Measurements from ENCODE around the gene TPGS1. TPM values are rescaled to one million over a fixed set of nuclear protein-coding genes. Genes with fewer than 3 reads are reported as not detected.

TPGS1 gene
- total and polyA plus RNA-seq, 5 experiments from 2014 or later = 31.5 to 43.3 (median 33.0) TPM

DNA sequence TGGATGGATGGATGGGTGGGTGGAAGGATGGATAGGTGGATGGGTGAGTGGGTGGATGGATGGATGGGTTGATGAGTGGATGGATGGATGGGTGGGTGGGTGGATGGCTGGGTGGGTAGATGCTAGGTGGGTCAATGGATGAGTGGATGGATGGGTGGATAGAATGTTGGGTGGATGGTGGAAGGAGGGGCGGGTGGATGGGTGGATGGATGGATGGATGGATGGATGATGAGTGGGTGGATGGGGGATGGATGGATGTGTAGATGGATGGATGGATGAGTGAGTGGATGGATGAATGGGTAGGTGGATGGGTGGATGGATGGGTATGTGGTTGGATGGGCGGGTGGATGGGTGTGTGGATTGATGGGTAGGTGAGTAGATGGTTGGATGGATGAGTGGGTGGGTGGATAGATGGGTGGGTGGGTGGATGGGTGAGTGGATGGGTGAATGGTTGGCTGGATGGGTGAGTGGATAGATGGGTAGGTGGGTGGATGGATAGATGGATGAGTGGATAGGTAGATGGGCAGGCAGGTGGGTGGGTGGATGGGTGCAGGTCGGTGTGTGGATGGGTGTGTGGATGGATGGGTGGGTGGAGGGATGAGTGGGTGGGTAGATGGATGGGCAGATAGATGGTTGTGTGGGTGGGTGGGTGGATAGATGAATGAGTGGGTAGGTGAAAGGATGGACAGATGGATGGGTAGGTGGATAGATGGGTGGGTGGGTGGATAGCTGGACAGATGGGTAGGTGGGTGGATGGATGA, 42.1 kb upstream of the TPGS1 start:
- DNase-seq (no peak), ATAC-seq (no peak)
- Mint-ChIP-seq H3K4me3 (no peak overlapping the region), H3K27ac (no peak overlapping the region), H3K4me1 (peaks cover 0 to 6% (median 2%) of the 10 kb centered on the region in 4 donors), H3K9me3 (peaks cover 0 to 4% (median 0%) of the 10 kb centered on the region in 9 donors), H3K27me3 (peaks cover 0 to 16% (median 4%) of the 10 kb centered on the region in 5 donors), H3K36me3 (peaks cover 0 to 2% (median 0%) of the 10 kb centered on the region in 3 donors)
- POLR2A ChIA-PET = no interaction called here

- H3K4me1 Mint-ChIP-seq = no peaks in the 10 kb centered on the region
- peaks cover 0 to 4% (median 0%) of the 10 kb centered on the region in 9 donors for H3K9me3 Mint-ChIP-seq
- H3K36me3 Mint-ChIP-seq = no peaks in the 10 kb centered on the region
- no peak for ATAC-seq
- POLR2A ChIA-PET = no interaction called here
- H3K27me3 Mint-ChIP-seq = peaks cover 0 to 11% (median 4%) of the 10 kb centered on the region in 5 donors
- no peak for DNase-seq
- H3K4me3 Mint-ChIP-seq = no peak overlapping the region
- no peak overlapping the region for H3K27ac Mint-ChIP-seq
Measured at GRCh38 chr19:467554-467953, 39.7 kb upstream of the TPGS1 start.

- ATAC-seq (no peak), DNase-seq (no peak)
- POLR2A ChIA-PET = no interaction called here
- Mint-ChIP-seq H3K4me3 (no peak overlapping the region), H3K9me3 (peaks cover 0 to 4% (median 0%) of the 10 kb centered on the region in 9 donors), H3K27ac (no peak overlapping the region), H3K4me1 (no peaks in the 10 kb centered on the region), H3K27me3 (peaks cover 0 to 8% (median 0%) of the 10 kb centered on the region in 5 donors), H3K36me3 (no peaks in the 10 kb centered on the region)
Measured at GRCh38 chr19:468587-469256, 38.6 kb upstream of the TPGS1 start.

DNA sequence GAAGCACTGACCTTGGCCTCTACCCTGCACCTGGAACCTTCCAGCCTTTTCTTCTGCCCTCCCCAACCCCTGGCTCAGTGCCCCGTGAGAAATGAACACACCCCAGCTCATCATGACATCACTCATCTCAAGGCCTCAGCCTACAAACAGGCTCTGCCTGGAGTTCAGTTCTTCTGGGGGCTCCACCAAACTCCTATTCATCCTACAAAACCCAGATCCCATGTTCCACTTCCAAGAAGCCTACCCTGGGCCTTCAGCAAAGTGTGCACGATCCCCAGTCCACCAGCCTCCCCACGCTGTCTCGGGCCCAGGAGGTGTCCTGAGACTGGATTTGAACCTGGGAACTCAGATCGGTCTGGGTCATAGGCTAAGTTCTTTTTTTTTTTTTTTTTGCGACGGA, 37.5 kb upstream of the TPGS1 start:
- Mint-ChIP-seq H3K36me3 (no peaks in the 10 kb centered on the region), H3K27ac (peak overlapping the region in 1 of 10 donors; percentile 82), H3K9me3 (peaks cover 0 to 4% (median 0%) of the 10 kb centered on the region in 9 donors), H3K27me3 (peaks cover 0 to 8% (median 3%) of the 10 kb centered on the region in 5 donors), H3K4me3 (no peak overlapping the region), H3K4me1 (no peaks in the 10 kb centered on the region)
- POLR2A ChIA-PET = no interaction called here
- ATAC-seq = no peak
- DNase-seq = no peak

GRCh38 chr19:470701-471100, 36.6 kb upstream of the TPGS1 start:
- peaks cover 0 to 17% (median 6%) of the 10 kb centered on the region in 5 donors for H3K27me3 Mint-ChIP-seq
- DNase-seq (no peak), ATAC-seq (no peak)
- no peaks in the 10 kb centered on the region for H3K36me3 Mint-ChIP-seq
- POLR2A ChIA-PET = no interaction called here
- no peaks in the 10 kb centered on the region for H3K4me1 Mint-ChIP-seq
- no peaks in the 10 kb centered on the region for H3K9me3 Mint-ChIP-seq
- no peak overlapping the region for H3K4me3 Mint-ChIP-seq
- H3K27ac Mint-ChIP-seq = no peak overlapping the region

GRCh38 chr19:472005-472858, 35.1 kb upstream of the TPGS1 start:
- no peaks in the 10 kb centered on the region for H3K36me3 Mint-ChIP-seq
- DNase-seq (no peak), ATAC-seq (no peak)
- peak overlapping the region in 1 of 10 donors; percentile 43 for H3K27ac Mint-ChIP-seq
- no peaks in the 10 kb centered on the region for H3K4me1 Mint-ChIP-seq
- H3K27me3 Mint-ChIP-seq = peaks cover 0 to 18% (median 6%) of the 10 kb centered on the region in 5 donors
- POLR2A ChIA-PET = no interaction called here
- no peaks in the 10 kb centered on the region for H3K9me3 Mint-ChIP-seq
- H3K4me3 Mint-ChIP-seq = no peak overlapping the region

DNA sequence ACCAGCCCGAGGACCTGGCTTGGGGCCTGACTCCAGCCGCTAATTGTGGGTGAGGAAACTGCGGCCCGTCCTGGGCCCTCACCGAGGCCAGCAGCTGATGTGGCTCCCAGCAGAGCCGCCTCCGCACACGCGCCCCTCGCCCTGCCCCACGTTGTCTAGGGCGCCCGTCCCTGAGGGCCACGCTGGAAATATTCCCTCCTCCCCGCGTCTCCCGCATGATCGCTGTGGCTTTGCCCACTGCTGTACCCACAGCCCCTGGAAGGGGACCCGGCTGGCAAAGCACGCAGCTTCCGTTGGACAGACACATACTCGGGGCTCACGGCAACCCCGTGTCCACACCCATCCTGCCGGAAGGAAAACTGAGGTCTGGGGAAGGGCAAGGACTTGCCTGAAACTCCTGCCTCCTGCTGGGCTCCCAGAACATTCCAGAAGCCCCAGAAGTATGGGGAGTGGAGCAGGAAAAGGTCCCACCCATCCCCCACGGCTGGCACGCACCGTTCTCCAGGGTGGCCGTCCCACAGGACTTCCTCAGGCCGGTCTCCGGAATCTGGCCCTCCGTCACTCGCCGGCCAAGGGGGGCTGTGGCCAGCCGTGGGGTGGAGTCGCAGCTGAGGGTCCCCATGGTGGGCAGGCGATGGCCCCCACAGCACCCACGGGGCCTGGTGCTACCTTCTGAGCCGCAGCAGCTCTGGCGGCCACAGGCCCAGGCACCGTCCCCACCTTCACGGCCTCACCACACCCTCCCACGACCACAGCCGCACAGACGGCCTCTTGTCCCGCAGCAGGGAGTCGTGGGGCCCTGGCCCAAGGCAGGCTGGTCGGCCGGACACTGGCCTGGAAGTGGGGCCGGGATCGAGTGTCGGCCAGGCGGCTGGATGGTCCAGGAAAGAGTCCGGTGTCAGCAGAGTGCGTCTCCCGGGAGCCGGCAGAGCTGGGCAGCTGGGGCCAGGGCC, 32.9 kb upstream of the TPGS1 start:
- Mint-ChIP-seq H3K27me3 (peaks cover 0 to 18% (median 6%) of the 10 kb centered on the region in 5 donors), H3K4me3 (no peak overlapping the region), H3K9me3 (peaks cover 0 to under 1% (median 0%) of the 10 kb centered on the region in 9 donors), H3K4me1 (no peaks in the 10 kb centered on the region), H3K36me3 (no peaks in the 10 kb centered on the region), H3K27ac (no peak overlapping the region)
- ATAC-seq (no peak), DNase-seq (no peak)
- POLR2A ChIA-PET = no interaction called here

GRCh38 chr19:475360-475759, 31.9 kb upstream of the TPGS1 start:
- H3K27me3 Mint-ChIP-seq = peaks cover 0 to 18% (median 6%) of the 10 kb centered on the region in 5 donors
- POLR2A ChIA-PET = interaction anchor here (0.6 kb wide), 1 partner anchor 55 kb away, joined by 3 read pairs; no protein-coding TSS in a partner anchor
- H3K36me3 Mint-ChIP-seq = no peaks in the 10 kb centered on the region
- no peak overlapping the region for H3K4me3 Mint-ChIP-seq
- ATAC-seq = no peak
- H3K4me1 Mint-ChIP-seq = peaks cover 5 to 9% (median 6%) of the 10 kb centered on the region in 4 donors
- H3K9me3 Mint-ChIP-seq = peaks cover 0 to 8% (median 4%) of the 10 kb centered on the region in 9 donors
- H3K27ac Mint-ChIP-seq = peak overlapping the region in 1 of 10 donors; percentile 10
- no peak for DNase-seq

- Mint-ChIP-seq H3K27me3 (peaks cover 3 to 14% (median 5%) of the 10 kb centered on the region in 5 donors), H3K4me3 (no peak overlapping the region), H3K4me1 (peaks cover 7 to 19% (median 13%) of the 10 kb centered on the region in 4 donors), H3K36me3 (no peaks in the 10 kb centered on the region), H3K9me3 (peaks cover 0 to 19% (median 5%) of the 10 kb centered on the region in 9 donors), H3K27ac (no peak overlapping the region)
- DNase-seq (no peak), ATAC-seq (no peak)
- POLR2A ChIA-PET = interaction anchor here (0.8 to 1.2 kb wide), 2 partner anchors 10 to 28 kb away, joined by 3 read pairs; no protein-coding TSS in a partner anchor
Measured at GRCh38 chr19:478236-478903, 28.9 kb upstream of the TPGS1 start.

DNA sequence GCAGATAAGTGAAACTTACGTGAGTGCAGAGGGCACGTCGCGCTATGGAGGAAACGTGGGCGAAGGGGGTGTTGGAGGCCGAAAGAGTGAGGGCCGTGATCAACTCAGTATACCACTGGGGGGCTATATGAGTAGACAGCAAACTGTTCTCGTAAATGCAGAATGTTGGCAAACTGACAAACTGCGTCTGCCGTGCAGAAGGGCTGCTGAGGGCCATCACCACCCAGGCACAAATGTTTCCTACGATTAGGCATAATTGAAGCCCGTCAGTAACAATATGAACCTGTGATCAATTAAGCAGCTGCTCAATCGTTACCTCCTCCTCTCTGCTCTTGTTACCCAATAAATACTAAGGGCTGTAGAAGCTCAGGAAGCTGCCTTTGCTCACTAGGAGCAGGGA, 28.3 kb upstream of the TPGS1 start:
- Mint-ChIP-seq H3K9me3 (peaks cover 0 to 19% (median 5%) of the 10 kb centered on the region in 9 donors), H3K27me3 (peaks cover 5 to 17% (median 8%) of the 10 kb centered on the region in 5 donors), H3K36me3 (no peaks in the 10 kb centered on the region), H3K4me1 (peaks cover 7 to 19% (median 13%) of the 10 kb centered on the region in 4 donors), H3K27ac (no peak overlapping the region), H3K4me3 (no peak overlapping the region)
- ATAC-seq = no peak
- POLR2A ChIA-PET = interaction anchor here (0.7 to 1.2 kb wide), 3 partner anchors 10 to 28 kb away, joined by 3 read pairs; no protein-coding TSS in a partner anchor
- no peak for DNase-seq
